ENCODE data around the gene XXYLT1.
"Not testable (repeated sequence)": the region's sequence is repeated elsewhere in the genome, so short reads cannot be mapped to it uniquely, and the experiment has no call there.

The XXYLT1 gene

GRCh38 chr3:195113048-195113447 is 157.9 kb downstream of the XXYLT1 start:
- no peak for DNase-seq (ENCODE audit: low read depth in 2 of 2)

- no peak for DNase-seq (ENCODE audit: low read depth in 2 of 2)
Observed at GRCh38 chr3:195112361-195112791, 158.6 kb downstream of the XXYLT1 start.

- DNase-seq (ENCODE audit: low read depth in 2 of 2): no peak
Observed at GRCh38 chr3:195111766-195112165, 159.2 kb downstream of the XXYLT1 start.

GRCh38 chr3:195111319-195111705 is 159.6 kb downstream of the XXYLT1 start:
- no peak for DNase-seq (ENCODE audit: low read depth in 2 of 2)

- no peak for DNase-seq (ENCODE audit: low read depth in 2 of 2)
Observed at GRCh38 chr3:195110647-195111318, 160.2 kb downstream of the XXYLT1 start.

- DNase-seq (ENCODE audit: low read depth in 2 of 2): no peak
Observed at GRCh38 chr3:195109098-195109657, 161.8 kb downstream of the XXYLT1 start.

GRCh38 chr3:195107593-195107992 is 163.4 kb downstream of the XXYLT1 start:
- no peak for DNase-seq (ENCODE audit: low read depth in 2 of 2)

GRCh38 chr3:195107031-195107430 is 163.9 kb downstream of the XXYLT1 start:
- DNase-seq (ENCODE audit: low read depth in 2 of 2): not testable (repeated sequence)

GRCh38 chr3:195106418-195106906 is 164.5 kb downstream of the XXYLT1 start:
- peak; percentile 34 to 59 for DNase-seq (ENCODE audit: low read depth in 2 of 2)

- no peak for DNase-seq (ENCODE audit: low read depth in 2 of 2)
Observed at GRCh38 chr3:195105841-195106417, 165.0 kb downstream of the XXYLT1 start.

GRCh38 chr3:195105389-195105788 is 165.6 kb downstream of the XXYLT1 start:
- DNase-seq (ENCODE audit: low read depth in 2 of 2): no peak

GRCh38 chr3:195104340-195104739 is 166.6 kb downstream of the XXYLT1 start:
- no peak for DNase-seq (ENCODE audit: low read depth in 2 of 2)

- no peak for DNase-seq (ENCODE audit: low read depth in 2 of 2)
Observed at GRCh38 chr3:195103623-195104022, 167.3 kb downstream of the XXYLT1 start.

GRCh38 chr3:195102609-195103467 is 168.1 kb downstream of the XXYLT1 start:
- no peak for DNase-seq (ENCODE audit: low read depth in 2 of 2)

- no peak for DNase-seq (ENCODE audit: low read depth in 2 of 2)
Observed at GRCh38 chr3:195101927-195102608, 168.9 kb downstream of the XXYLT1 start.

GRCh38 chr3:195101001-195101583 is 169.9 kb downstream of the XXYLT1 start:
- DNase-seq (ENCODE audit: low read depth in 2 of 2): no peak

GRCh38 chr3:195099951-195100785 is 170.8 kb downstream of the XXYLT1 start:
- DNase-seq (ENCODE audit: low read depth in 2 of 2): no peak

GRCh38 chr3:195098741-195099525 is 172.0 kb downstream of the XXYLT1 start:
- no peak for DNase-seq (ENCODE audit: low read depth in 2 of 2)

Data from stimulated activated CD4-positive, alpha-beta T cell treated with anti-CD3 and anti-CD28 coated beads, Interleukin-12 subunit alpha, Interleukin-12 subunit beta, amount 100 ng/mL, for 24 hours (primary cell).